ENCODE data around the gene ATL2.

Gene ATL2

GRCh38 chr2:38409156-38410102 lies 32.4 kb upstream of the ATL2 start:
- no peaks in the 10 kb centered on the region for H3K27me3 Mint-ChIP-seq
- H3K27ac Mint-ChIP-seq (ENCODE audit: low read depth), result no peak overlapping the region
- no peak for ATAC-seq (replicated peaks; ENCODE audit: extremely low read depth, poor library complexity, severe bottlenecking)
- H3K36me3 Mint-ChIP-seq (ENCODE audit: insufficient read depth), result no peaks in the 10 kb centered on the region
- H3K4me3 Mint-ChIP-seq, result no peak overlapping the region
- H3K9me3 Mint-ChIP-seq, result peaks cover 6% of the 10 kb centered on the region
- no peak for DNase-seq (ENCODE audit: low spot score in 2 of 2)
- H3K4me1 Mint-ChIP-seq, result no peaks in the 10 kb centered on the region

GRCh38 chr2:38407111-38407682 lies 30.1 kb upstream of the ATL2 start:
- H3K27me3 Mint-ChIP-seq, result no peaks in the 10 kb centered on the region
- no peaks in the 10 kb centered on the region for H3K4me1 Mint-ChIP-seq
- DNase-seq (ENCODE audit: low spot score in 2 of 2) (no peak), ATAC-seq (replicated peaks; ENCODE audit: extremely low read depth, poor library complexity, severe bottlenecking) (no peak)
- H3K9me3 Mint-ChIP-seq, result peaks cover under 1% of the 10 kb centered on the region
- H3K36me3 Mint-ChIP-seq (ENCODE audit: insufficient read depth), result no peaks in the 10 kb centered on the region
- H3K4me3 Mint-ChIP-seq, result no peak overlapping the region
- H3K27ac Mint-ChIP-seq (ENCODE audit: low read depth), result no peak overlapping the region

GRCh38 chr2:38406597-38407110 lies 29.6 kb upstream of the ATL2 start:
- Mint-ChIP-seq H3K4me3 (no peak overlapping the region), H3K27ac (ENCODE audit: low read depth) (no peak overlapping the region), H3K27me3 (no peaks in the 10 kb centered on the region), H3K36me3 (ENCODE audit: insufficient read depth) (no peaks in the 10 kb centered on the region), H3K4me1 (no peaks in the 10 kb centered on the region), H3K9me3 (no peaks in the 10 kb centered on the region)
- DNase-seq (ENCODE audit: low spot score in 2 of 2) (no peak), ATAC-seq (replicated peaks; ENCODE audit: extremely low read depth, poor library complexity, severe bottlenecking) (no peak)

GRCh38 chr2:38405917-38406596 lies 29.0 kb upstream of the ATL2 start:
- H3K4me1 Mint-ChIP-seq, result no peaks in the 10 kb centered on the region
- H3K27ac Mint-ChIP-seq (ENCODE audit: low read depth), result no peak overlapping the region
- ATAC-seq (replicated peaks; ENCODE audit: extremely low read depth, poor library complexity, severe bottlenecking), result no peak
- no peak for DNase-seq (ENCODE audit: low spot score in 2 of 2)
- H3K27me3 Mint-ChIP-seq, result no peaks in the 10 kb centered on the region
- no peak overlapping the region for H3K4me3 Mint-ChIP-seq
- H3K9me3 Mint-ChIP-seq, result no peaks in the 10 kb centered on the region
- no peaks in the 10 kb centered on the region for H3K36me3 Mint-ChIP-seq (ENCODE audit: insufficient read depth)

GRCh38 chr2:38400513-38400912 lies 23.4 kb upstream of the ATL2 start:
- Mint-ChIP-seq H3K27ac (ENCODE audit: low read depth) (no peak overlapping the region), H3K36me3 (ENCODE audit: insufficient read depth) (no peaks in the 10 kb centered on the region), H3K4me1 (no peaks in the 10 kb centered on the region), H3K27me3 (peaks cover 5% of the 10 kb centered on the region), H3K9me3 (no peaks in the 10 kb centered on the region), H3K4me3 (no peak overlapping the region)
- DNase-seq (ENCODE audit: low spot score in 2 of 2) (no peak), ATAC-seq (replicated peaks; ENCODE audit: extremely low read depth, poor library complexity, severe bottlenecking) (no peak)

GRCh38 chr2:38398739-38399138 lies 21.7 kb upstream of the ATL2 start:
- no peaks in the 10 kb centered on the region for H3K36me3 Mint-ChIP-seq (ENCODE audit: insufficient read depth)
- no peak for ATAC-seq (replicated peaks; ENCODE audit: extremely low read depth, poor library complexity, severe bottlenecking)
- H3K27ac Mint-ChIP-seq (ENCODE audit: low read depth), result no peak overlapping the region

GRCh38 chr2:38394903-38395341 lies 17.8 kb upstream of the ATL2 start:
- H3K27me3 Mint-ChIP-seq, result peaks cover 59% of the 10 kb centered on the region
- ATAC-seq (replicated peaks; ENCODE audit: extremely low read depth, poor library complexity, severe bottlenecking) (no peak), DNase-seq (ENCODE audit: low spot score in 2 of 2) (no peak)
- no peaks in the 10 kb centered on the region for H3K9me3 Mint-ChIP-seq
- H3K4me3 Mint-ChIP-seq, result no peak overlapping the region
- H3K27ac Mint-ChIP-seq (ENCODE audit: low read depth), result no peak overlapping the region
- peaks cover 6% of the 10 kb centered on the region for H3K4me1 Mint-ChIP-seq
- H3K36me3 Mint-ChIP-seq (ENCODE audit: insufficient read depth), result no peaks in the 10 kb centered on the region

More at GRCh38 chr2:38398739-38399138, 21.7 kb upstream of the ATL2 start:
- H3K4me1 Mint-ChIP-seq, result peaks cover 6% of the 10 kb centered on the region
- H3K9me3 Mint-ChIP-seq, result no peaks in the 10 kb centered on the region
- peaks cover 23% of the 10 kb centered on the region for H3K27me3 Mint-ChIP-seq
- H3K4me3 Mint-ChIP-seq, result no peak overlapping the region
- DNase-seq (ENCODE audit: low spot score in 2 of 2), result no peak

- H3K36me3 Mint-ChIP-seq (ENCODE audit: insufficient read depth), result no peaks in the 10 kb centered on the region
- H3K27me3 Mint-ChIP-seq, result peaks cover 59% of the 10 kb centered on the region
- no peak overlapping the region for H3K4me3 Mint-ChIP-seq
- H3K27ac Mint-ChIP-seq (ENCODE audit: low read depth), result no peak overlapping the region
- DNase-seq (ENCODE audit: low spot score in 2 of 2) (no peak), ATAC-seq (replicated peaks; ENCODE audit: extremely low read depth, poor library complexity, severe bottlenecking) (no peak)
- H3K9me3 Mint-ChIP-seq, result no peaks in the 10 kb centered on the region
- peaks cover 7% of the 10 kb centered on the region for H3K4me1 Mint-ChIP-seq
Measured at GRCh38 chr2:38394041-38394440, 17.0 kb upstream of the ATL2 start.

GRCh38 chr2:38390947-38391346 lies 13.9 kb upstream of the ATL2 start:
- DNase-seq (ENCODE audit: low spot score in 2 of 2), result no peak
- ATAC-seq (replicated peaks; ENCODE audit: extremely low read depth, poor library complexity, severe bottlenecking), result no peak
- Mint-ChIP-seq H3K4me1 (peaks cover 12% of the 10 kb centered on the region), H3K4me3 (no peak overlapping the region), H3K27ac (ENCODE audit: low read depth) (no peak overlapping the region), H3K36me3 (ENCODE audit: insufficient read depth) (peaks cover 5% of the 10 kb centered on the region), H3K9me3 (no peaks in the 10 kb centered on the region), H3K27me3 (peaks cover 58% of the 10 kb centered on the region)

- ATAC-seq (replicated peaks; ENCODE audit: extremely low read depth, poor library complexity, severe bottlenecking), result peak; percentile 48
- peaks cover 6% of the 10 kb centered on the region for H3K4me1 Mint-ChIP-seq
- no peak overlapping the region for H3K27ac Mint-ChIP-seq (ENCODE audit: low read depth)
- no peaks in the 10 kb centered on the region for H3K9me3 Mint-ChIP-seq
- H3K36me3 Mint-ChIP-seq (ENCODE audit: insufficient read depth), result peaks cover 5% of the 10 kb centered on the region
- peaks cover 29% of the 10 kb centered on the region for H3K27me3 Mint-ChIP-seq
- H3K4me3 Mint-ChIP-seq, result no peak overlapping the region
- DNase-seq (ENCODE audit: low spot score in 2 of 2), result no peak
Measured at GRCh38 chr2:38387887-38388286, 10.8 kb upstream of the ATL2 start.

GRCh38 chr2:38386821-38387220 lies 9.7 kb upstream of the ATL2 start:
- no peak overlapping the region for H3K27ac Mint-ChIP-seq (ENCODE audit: low read depth)
- peaks cover 5% of the 10 kb centered on the region for H3K36me3 Mint-ChIP-seq (ENCODE audit: insufficient read depth)
- no peak for DNase-seq (ENCODE audit: low spot score in 2 of 2)
- H3K4me1 Mint-ChIP-seq, result peaks cover 6% of the 10 kb centered on the region
- no peaks in the 10 kb centered on the region for H3K9me3 Mint-ChIP-seq
- H3K4me3 Mint-ChIP-seq, result no peak overlapping the region
- ATAC-seq (replicated peaks; ENCODE audit: extremely low read depth, poor library complexity, severe bottlenecking), result no peak
- H3K27me3 Mint-ChIP-seq, result peaks cover 19% of the 10 kb centered on the region

- H3K9me3 Mint-ChIP-seq, result no peaks in the 10 kb centered on the region
- ATAC-seq (replicated peaks; ENCODE audit: extremely low read depth, poor library complexity, severe bottlenecking) (no peak), DNase-seq (ENCODE audit: low spot score in 2 of 2) (no peak)
- H3K4me3 Mint-ChIP-seq, result no peak overlapping the region
- peaks cover 6% of the 10 kb centered on the region for H3K4me1 Mint-ChIP-seq
- no peak overlapping the region for H3K27ac Mint-ChIP-seq (ENCODE audit: low read depth)
- H3K36me3 Mint-ChIP-seq (ENCODE audit: insufficient read depth), result peaks cover 5% of the 10 kb centered on the region
- peaks cover 15% of the 10 kb centered on the region for H3K27me3 Mint-ChIP-seq
Measured at GRCh38 chr2:38386377-38386776, 9.3 kb upstream of the ATL2 start.

Data from central memory CD8-positive, alpha-beta T cell (primary cell).